NOMO-1 treated with dmso at 0.1 percent for 144 hours (cell line): Measurements from ENCODE around the gene TFIP11.

Source experiments
- DNase-seq: peaks from one replicate; lab custom pipeline; 2025; ENCODE audit not compliant: unreplicated experiment; lab: John Stamatoyannopoulos, UW

The TFIP11 gene

DNA sequence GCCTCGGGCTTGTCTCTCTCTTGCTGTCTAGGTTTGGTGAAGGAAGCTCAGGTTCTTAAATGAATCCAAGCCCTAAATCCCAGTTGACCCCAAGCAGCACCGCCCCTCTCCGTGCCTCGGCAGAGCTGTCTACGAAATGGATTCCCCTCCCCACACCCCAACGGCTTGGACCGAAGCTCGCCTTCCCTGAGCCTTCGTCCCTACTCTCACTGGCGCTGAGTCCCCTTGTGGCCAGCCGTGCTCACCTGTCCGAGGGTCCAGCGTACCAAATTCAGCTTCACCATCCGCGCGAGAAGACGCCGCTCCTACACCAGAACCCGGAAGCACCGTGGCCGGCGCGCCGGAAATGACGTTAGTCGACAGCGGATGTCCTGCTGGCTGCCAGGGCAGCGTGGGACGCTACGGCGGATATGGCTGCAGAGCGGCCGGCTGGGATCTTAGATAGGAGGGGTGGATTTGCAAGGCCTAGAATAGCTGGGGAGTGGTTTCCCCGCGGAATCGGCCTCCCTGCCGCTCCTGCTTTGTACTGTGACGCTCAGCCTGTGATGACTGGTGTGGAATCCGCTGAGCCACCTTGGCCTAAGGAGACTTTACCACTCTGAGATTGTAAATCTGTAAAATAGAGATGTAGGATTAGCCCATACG lies at the start of gene TFIP11:
TFIP11 (minus strand) TSS at position 325 of the 645 bp plus-strand sequence. CDS start 2,201 bp downstream, outside the sequence.
- DNase-seq: peak; percentile 70

DNA sequence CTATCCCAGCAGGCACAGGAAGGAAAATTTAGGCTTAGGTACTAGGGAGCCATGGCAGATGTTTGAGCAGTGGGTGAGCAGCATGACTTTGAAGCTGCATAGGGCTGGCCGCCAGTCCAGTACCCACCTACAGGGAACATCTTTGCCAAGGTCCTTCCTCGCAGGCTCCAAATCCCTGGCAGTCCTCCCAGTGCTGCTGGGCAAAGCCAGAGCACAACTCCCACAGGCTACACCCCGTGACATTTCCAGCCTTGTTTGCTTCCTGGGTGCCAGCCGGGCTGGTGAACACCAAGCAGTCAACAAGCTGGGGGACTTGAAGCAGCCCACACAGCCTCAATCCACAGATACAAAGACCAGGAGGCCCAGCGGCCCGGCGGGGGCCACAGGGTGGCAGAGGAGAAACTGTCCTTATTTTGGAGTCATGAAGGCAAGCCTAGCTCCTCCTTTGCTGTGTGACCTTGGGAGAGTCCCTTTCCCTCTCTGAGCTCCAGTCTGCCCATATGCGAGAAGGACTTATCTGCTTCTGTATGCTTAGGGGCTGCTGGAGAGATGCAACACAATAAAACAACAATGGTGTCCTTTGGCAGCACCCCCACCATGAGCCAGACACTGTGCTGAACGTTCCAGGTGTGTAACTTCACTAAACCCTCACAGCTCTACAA lies 49.6 kb upstream of the TFIP11 start:
- no peak for DNase-seq

DNA sequence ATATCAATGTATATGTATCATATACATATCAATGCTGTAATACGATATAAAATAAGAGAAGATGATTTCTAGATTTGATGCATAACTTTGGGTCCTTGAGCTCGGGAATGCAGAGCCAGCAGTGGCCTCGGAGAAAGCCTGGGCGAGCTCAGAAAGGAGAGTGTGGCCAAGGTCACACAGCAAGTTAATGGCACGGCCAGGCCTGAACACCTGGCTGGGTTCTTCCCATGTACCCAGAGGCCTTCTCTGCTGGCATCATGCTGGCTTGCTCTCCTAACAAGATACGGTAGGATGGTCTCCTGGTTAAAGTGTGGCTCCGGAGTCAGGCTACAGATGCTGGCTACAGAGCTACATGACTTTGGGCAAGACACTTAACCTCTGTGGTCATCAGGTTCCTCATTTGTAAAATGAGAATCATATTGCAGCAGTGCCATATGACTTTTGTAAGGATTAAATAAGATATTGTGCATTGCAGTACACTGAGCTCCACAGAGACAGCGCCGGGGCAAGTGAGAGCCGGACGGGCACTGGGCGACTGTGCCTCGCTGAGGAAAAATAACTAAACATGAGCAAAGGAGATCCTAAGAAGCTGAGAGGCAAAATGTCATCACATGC lies 47.8 kb upstream of the TFIP11 start:
- DNase-seq: no peak

DNA sequence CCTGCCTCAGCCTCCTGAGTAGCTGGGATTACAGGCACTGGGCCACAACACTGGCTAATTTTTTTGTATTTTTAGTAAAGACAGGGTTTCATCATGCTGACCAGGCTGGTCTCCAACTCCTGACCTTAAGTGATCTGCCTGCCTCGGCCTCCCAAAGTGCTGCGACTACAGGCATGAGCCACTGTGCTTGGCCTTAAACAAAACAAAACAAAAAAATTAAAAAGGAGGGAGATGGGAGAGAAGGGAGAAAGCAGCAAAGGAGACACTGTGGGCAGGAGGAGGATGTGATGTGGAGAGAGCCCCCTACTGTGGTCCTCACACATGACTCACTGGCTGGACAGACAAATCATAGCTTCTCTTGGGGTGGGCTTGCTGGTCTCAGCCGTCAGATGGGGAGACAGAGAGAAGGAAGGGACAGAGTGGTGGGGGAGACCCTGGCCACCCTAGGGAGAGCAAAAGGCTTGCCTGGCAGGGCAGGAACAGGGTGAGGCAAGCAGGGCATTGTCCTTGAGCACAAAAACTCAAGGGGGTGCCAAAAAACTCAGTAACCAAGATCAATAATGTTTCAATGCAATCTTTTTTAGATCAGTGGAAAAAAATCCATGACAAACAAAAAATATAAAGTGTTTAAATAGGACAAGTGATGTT lies 46.1 kb upstream of the TFIP11 start:
- no peak for DNase-seq

DNA sequence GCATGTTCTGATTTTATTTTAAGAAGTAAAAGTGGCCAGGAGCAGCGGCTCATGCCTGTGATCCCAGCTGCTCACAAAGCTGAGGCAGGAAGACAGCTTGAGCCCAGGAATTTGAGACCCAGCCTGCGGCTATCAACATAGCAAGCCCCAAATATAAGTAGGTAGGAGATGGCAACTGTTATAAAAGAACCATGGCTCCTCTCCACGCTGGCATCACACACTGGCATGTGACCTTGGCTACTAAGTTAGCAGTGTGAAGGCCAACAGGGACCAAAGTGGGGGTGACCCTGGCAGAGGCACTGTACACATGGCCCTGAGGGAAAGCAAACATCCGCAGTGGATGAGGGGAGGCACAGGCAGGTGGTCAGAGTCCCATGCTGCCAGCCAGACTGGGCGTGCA lies 44.6 kb upstream of the TFIP11 start:
- no peak for DNase-seq

DNA sequence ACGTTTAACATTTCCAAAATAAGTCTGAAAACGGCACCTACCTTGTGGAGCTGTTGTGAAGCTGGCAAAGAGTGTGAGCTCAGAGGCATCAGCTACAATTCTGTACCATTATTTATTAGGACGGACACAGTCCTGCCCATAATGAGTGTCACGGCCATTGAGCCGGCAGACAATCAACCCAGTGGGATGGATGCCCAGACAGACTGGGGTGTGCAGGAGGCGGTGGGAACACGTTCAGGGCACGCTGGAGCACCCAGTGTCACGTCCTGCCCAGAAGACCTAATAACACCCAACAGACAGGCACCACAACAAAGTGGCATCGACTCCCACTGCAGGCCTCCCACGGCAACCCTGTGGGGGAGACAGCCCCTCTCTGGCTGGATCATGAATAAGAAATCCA lies 43.2 kb upstream of the TFIP11 start:
- DNase-seq: no peak

DNA sequence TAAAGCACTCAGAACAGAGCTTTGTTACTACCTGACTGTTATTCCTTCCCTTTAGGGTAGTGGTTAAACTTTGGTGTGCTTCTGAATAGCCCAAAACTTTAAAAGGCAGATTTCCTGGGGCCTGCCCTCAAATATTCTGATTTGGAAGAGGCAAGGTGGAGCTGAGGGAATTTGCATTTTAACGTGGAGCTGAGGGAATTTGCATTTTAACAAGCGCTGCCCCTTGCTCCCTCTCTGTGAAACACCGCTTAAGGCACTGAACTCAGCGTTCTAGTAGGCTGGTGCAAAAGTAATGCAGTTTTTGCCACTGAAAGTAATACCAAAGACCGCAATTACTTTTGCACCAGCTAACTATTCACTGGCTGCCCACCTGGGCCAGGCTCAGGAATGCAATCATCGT lies 42.7 kb upstream of the TFIP11 start:
- no peak for DNase-seq

DNA sequence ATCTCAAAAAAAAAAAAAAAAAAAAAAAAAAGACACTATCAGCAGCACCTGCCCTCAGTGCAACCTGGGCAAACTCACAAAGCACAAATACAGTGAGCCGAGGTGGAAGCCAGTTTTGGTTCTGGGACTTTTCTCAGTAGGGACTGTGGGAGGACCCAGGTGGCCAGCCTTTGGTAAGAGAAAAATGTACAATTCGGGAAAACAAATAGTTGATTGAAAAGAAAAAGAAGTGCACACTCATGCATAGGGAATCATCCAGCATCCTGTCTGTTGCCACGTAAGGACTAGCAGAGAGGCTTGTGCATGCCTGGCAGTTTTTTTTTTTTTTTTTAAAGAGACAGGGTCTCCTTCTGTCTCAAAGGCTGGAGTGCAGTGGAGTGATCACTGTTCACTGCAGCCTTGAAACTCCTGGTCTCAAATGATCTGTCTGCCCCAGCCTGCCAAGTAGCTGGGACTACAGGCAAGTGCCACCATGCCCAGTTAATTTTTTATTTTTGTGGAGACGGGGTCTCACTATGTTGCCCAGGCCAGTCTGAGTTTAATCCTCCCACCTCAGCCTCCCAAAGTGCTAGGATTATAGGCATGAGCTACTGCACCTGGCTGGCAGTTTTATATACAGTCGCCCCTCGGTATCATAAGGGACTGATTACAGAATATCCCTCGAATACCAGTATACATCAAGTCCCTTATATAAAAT lies 40.9 kb upstream of the TFIP11 start:
- no peak for DNase-seq

DNA sequence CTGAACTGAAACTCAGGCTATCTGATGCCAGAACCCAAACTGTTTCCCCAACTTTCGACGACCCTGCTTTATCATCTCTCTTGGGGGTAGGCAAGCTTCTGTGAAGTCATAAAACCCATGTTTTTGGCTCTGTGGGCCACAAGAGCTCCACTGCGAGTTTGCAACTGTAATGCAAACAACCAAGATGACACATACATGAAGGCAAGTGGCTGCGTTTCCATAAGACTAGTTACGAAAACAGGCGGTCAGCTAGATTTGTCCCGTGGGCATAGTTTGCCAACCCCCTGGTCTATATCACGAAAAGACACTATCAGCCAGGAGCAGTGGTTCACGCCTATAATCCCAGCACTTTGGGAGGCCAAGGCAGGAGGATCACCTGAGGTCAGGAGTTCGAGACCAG lies 40.2 kb upstream of the TFIP11 start:
- no peak for DNase-seq

DNA sequence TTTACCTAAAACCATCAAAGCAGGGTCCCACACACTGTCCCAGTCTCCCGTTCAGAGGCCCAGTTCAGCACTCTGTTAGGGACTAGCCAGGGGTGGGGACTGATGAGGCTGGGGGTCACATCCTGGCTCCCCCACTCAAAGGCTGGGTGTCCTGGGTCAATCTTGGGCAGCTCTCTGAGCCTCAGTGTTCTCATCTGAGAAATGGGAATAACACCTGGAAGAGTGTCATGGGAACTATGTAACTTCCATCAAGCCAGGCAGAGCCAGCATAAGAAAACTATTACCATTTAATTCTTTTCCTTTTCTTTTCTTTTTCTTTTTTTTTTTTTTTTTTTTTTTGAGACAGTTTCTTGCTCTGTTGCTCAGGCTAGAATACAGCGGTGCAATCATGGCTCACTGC lies 39.3 kb upstream of the TFIP11 start:
- DNase-seq: no peak

DNA sequence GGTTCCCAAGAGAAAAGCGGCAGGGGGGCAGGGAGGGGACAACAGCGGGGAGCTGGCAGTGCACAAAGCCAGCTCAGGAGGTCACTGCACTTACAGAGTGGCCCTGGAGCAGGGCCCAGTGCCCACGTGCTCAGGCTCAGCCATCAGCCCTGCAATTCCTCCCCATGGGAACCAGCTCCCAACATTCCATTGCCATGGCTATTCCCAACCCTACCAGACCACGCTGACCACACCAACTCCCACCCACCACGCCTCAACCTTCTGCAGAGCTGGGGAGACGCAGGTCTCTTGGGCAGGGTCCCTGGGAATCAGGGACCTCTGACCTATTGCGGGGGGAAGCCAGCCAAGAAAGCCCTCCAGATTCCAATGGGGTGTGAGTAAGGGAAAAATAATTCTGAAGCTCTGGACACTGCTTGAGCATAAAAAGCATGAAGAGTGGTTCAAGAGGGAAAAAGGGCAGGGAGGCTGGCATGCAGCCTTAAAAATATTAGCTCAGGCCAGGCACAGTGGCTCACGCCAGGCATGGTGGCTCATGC lies 38.3 kb upstream of the TFIP11 start:
- DNase-seq: no peak

DNA sequence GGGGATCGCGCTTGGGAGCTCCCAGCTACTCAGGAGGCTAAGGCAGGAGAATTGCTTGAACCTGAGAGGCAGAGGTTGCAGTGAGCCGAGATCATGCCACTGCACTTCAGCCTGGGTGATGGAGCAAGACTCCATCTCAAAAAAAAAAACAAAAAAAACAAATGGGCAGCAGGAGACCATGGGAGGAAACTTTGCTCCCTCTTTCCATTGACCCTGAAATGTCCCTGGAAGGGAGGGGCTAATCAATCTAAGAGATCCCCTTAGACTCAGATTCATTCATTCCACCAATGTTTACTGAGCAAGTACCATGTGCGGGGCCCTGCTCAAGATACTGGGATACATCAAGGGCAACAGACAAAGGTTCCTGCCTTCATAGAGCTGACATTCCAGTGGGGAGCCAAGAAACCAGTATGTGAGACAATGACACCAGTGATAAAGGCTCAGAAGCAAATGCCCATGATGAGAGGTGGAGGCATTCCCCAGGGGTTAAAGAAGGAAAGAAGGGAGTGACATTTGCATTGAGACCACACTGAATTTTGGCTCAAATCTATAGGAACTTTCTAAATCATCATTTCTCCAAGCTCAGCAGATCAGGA lies 37.7 kb upstream of the TFIP11 start:
- DNase-seq: no peak

DNA sequence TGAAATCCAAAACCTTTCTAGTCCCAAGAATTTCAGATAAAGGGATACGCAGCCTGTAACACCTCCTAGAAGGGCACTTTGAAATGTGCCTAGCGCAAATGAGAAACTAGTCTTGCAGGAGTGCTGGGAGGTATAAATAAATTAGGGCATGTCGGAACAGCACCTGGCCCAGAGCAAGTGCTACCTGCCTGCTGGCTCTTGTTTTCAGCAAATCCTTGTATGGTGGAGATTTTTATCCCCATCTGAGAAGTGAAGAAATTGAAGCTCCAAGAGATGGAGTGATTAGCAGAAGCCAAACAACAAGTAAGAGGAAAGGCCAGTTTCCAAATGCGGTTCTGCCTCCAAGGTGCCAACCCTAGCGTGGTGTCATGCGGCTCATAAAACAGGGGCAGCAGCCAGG lies 36.7 kb upstream of the TFIP11 start:
- no peak for DNase-seq

DNA sequence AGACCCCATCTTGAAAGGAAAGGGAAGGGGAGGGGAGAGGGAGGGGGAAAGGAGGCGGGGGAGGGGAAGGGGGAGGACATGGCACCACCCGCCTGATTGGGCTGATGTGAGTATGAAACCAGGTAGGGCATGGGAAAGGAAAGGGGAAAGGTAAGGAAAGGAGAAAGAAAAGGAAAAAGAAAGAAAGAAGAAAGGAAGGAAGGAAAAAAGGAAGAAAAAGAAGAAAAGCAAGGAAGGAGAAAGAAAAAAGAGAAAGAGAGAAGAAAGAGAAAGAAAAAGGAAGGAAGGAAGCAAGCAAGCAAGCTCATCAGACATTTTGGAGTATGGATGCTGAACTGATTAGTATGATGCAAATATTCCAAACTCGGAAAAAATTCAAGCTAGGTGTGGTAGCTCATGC lies 36.0 kb upstream of the TFIP11 start:
- DNase-seq: no peak

DNA sequence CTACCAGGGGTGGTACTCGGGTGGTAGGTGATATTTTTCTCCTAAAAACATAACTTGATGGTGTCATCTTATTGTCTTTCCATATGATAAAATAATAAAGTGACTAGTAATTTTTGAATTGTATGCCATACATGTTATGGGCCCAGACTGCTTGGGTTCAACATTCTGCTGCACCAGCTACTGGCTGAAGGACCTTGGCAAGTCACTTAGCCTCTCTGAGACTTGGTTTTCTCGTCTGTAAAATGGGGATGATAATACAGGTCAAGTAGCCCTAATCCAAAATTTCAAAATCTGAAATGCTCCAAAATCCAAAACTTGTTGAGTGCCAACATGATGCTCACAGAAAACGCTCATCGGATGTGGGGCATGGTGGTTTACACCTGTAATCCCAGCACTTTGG lies 35.6 kb upstream of the TFIP11 start:
- no peak for DNase-seq

DNA sequence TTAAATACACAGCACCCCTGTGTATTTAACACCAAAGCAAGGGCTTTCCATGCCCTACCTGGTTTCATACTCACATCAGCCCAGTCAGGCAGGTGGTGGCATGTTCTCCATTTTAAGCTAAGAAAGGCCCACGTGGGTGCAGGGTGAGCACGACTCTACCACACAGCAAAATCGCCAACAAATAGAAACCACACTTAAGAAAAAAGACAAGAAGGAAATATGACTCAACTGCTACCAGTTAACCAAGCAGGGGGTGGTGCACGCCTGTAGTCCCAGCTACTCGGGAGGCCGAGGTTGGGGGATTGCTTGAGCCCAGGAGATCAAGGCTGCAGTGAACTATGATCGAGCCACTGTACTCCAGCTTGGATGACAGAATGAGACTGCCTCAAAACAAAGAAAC lies 35.2 kb upstream of the TFIP11 start:
- no peak for DNase-seq

DNA sequence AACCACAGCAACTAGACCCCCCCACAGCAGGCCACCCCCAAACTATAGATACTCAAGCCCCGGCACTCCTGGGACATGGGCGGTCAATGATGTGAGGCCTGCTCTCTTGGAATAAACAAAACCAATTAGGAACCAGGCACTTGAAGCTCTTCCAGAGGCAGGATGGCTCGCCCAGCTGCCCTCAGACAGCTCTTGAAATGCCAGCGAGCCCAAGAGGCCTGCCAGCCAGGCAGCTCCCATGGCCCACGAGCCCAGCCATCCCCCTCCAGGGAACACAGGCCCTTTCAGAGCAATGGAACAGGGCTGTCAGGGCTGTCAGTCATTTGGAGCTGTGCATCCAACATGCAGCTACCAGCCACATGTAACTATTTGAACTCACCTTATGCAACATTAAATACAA lies 34.0 kb upstream of the TFIP11 start:
- no peak for DNase-seq

DNA sequence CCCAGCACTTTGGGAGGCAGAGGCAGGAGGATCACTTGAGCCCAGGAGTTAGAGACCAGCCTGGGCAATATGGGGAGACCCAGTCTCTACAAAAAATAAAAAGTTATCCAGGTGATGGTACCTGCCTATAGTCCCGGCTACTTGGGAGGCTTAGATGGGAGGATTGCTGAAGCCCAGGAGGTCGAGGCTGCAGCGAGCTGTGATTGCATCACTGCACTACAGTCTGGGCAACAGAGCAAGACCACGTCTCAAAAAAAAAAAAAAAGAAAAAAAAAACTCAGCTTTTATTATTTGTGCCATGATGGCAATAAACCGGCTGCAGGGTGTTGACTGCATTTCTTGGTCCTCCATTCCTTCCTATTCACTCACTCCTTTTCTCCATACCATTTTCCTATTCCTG lies 33.6 kb upstream of the TFIP11 start:
- no peak for DNase-seq

DNA sequence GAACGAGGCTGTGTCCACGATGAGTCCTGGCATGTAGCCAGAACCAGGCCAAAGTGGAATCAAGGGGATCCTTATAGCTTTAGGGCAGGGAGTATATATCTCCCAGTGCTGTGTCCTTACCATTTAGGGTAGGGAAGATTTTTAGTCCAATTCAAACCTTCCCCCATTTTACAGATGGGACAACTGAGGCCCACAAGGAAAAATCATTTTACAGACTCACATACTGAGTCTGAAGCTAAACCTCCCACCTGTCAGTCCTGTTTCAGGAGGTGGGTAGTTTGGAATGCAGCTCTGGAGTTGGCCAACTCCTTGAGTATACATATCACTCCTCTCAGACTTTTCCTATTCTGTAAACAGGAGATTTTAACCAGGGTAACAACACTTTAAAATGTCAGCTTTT lies 33.1 kb upstream of the TFIP11 start:
- no peak for DNase-seq

DNA sequence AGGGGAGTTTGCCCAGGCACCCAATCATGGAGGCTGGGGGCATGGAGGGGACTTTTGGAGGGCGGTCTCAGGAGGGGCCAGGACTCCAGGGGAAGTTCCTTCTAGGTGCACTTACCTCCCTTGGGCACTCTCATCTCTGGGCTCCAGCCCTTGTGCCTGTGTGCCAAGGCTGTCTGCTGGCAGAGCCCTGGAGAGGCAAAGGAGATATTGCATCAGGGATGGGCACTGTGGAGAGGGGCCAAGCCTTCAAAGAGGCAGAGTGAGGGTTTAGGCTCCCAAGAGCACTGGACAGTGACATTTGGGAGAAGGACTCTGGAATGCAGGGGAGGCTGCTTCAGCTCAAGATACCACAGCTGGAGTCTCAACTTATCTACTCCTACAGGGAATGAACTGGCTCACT lies 32.2 kb upstream of the TFIP11 start:
- DNase-seq: no peak

DNA sequence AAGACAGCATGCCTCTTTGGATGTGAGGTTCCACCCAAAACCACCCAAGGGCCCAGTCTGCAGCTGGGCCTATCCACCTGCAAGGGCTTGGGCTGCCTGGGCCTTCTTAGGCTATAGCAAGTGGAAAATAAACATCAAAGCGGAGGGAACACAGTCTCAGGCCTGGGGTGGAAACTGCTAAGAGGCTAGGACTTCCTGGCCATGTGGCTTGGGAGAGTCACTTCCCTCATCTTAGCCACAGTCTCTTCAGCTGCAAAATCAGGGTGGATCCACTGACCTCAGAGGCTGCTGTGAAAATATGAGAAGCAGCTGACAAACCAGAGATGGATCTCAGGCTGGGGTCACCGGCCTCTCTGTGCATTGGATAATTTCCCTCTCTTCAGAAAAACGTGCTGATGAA lies 30.6 kb upstream of the TFIP11 start:
- no peak for DNase-seq
